Caco-2 (cell line): ENCODE measurements around the gene CCDC90B. TPM values are rescaled to one million over a fixed set of nuclear protein-coding genes. Genes with fewer than 3 reads are reported as not detected.

Experiments
- BruUV-seq: library from RNA; stranded (reverse); fragments of 400-500 nt; replicated peaks from 2 replicates; lab custom pipeline; 2021; lab: Mats Ljungman, UMichigan
- CTCF ChIA-PET: fragments of 300-600 bp; sonication (Branson Sonifier 250); formaldehyde crosslinking; loops from one replicate; lab custom pipeline; 2022; ENCODE audit warnings: antibody characterized with exemption; lab: Charles Lee
- POLR2A ChIA-PET: fragments of 300-600 bp; sonication (Branson Sonifier 250); formaldehyde crosslinking; loops from one replicate; lab custom pipeline; 2022; ENCODE audit warnings: antibody characterized with exemption; lab: Charles Lee
- DNase-seq, 2 experiments: peaks; one replicate each; pipeline versions ENCODE4 v3.0.0 to v3.0.0-alpha.2; 2020 to 2022
- H3K27me3 ChIP-seq: replicated peaks from 2 replicates; pipeline ENCODE4 v1.6.0; 2011; ENCODE audit warnings: low read length; ENCODE audit not compliant: control insufficient read depth, insufficient read depth
- H3K36me3 ChIP-seq: 2 replicates; pipeline ENCODE4 v1.5.1; 2011; ENCODE audit warnings: low read length; ENCODE audit not compliant: control insufficient read depth, insufficient read depth
- H3K4me1 ChIP-seq: fragments of 250-450 bp; sonication (Bioruptor Pico); 2 replicates; pipeline ENCODE4 v1.5.1; 2020; ENCODE audit warnings: mild to moderate bottlenecking
- H3K4me3 ChIP-seq: 2 replicates; pipeline ENCODE4 v1.5.1; 2011; ENCODE audit warnings: low read depth, mild to moderate bottlenecking, control low read depth, low read length
- H3K9me3 ChIP-seq: fragments of 250-450 bp; sonication (Bioruptor Pico); 2 replicates; pipeline ENCODE4 v1.5.1; 2020; ENCODE audit warnings: mild to moderate bottlenecking, moderate library complexity
- H3K27ac Mint-ChIP-seq: one replicate; pipeline ENCODE4 v1.8.0; 2022; ENCODE audit warnings: mixed read lengths; ENCODE audit not compliant: unreplicated experiment
- H3K27me3 Mint-ChIP-seq: one replicate; pipeline ENCODE4 v1.8.0; 2022; ENCODE audit warnings: mixed read lengths; ENCODE audit not compliant: insufficient read depth, unreplicated experiment
- H3K36me3 Mint-ChIP-seq: one replicate; pipeline ENCODE4 v1.8.0; 2022; ENCODE audit warnings: mild to moderate bottlenecking, mixed read lengths; ENCODE audit not compliant: insufficient read depth, unreplicated experiment
- H3K4me1 Mint-ChIP-seq: one replicate; pipeline ENCODE4 v1.8.0; 2022; ENCODE audit warnings: low read depth, mixed read lengths; ENCODE audit not compliant: unreplicated experiment
- H3K4me3 Mint-ChIP-seq: one replicate; pipeline ENCODE4 v1.8.0; 2022; ENCODE audit warnings: mild to moderate bottlenecking, moderate library complexity, mixed read lengths; ENCODE audit not compliant: unreplicated experiment
- H3K9me3 Mint-ChIP-seq: one replicate; pipeline ENCODE4 v1.8.0; 2022; ENCODE audit warnings: mixed read lengths; ENCODE audit not compliant: unreplicated experiment
- intact Hi-C: fragments of 100-400 bp; cut with micrococcal nuclease; formaldehyde crosslinking; loops from one replicate; pipeline ENCODE4 v1.10.0; 2022; ENCODE audit not compliant: unreplicated experiment
- total RNA-seq: library from RNA; stranded (reverse); gene quantifications from 2 replicates; pipeline ENCODE4 v1.2.3, GENCODE V29; 2022
- TF ChIP-seq, protein P1 (sequence below), 2 experiments: fragments of 200-600 bp in 1 of 2; IDR thresholded peaks; 1 replicate in 1 of 2; 2 replicates in 1 of 2; pipeline versions ENCODE4 v1.5.1 to v1.8.0; 2011 to 2022; ENCODE audit warnings: antibody characterized with exemption in 1 of 2, control low read depth in 1 of 2, inconsistent platforms in 1 of 2, low read depth in 1 of 2, low read length in 1 of 2, mild to moderate bottlenecking in 1 of 2, moderate library complexity in 1 of 2; ENCODE audit not compliant: insufficient read depth in 1 of 2, severe bottlenecking in 1 of 2, unreplicated experiment in 1 of 2

Gene CCDC90B
- total RNA-seq, 1 experiment from 2014 or later = 46.2 TPM

DNA sequence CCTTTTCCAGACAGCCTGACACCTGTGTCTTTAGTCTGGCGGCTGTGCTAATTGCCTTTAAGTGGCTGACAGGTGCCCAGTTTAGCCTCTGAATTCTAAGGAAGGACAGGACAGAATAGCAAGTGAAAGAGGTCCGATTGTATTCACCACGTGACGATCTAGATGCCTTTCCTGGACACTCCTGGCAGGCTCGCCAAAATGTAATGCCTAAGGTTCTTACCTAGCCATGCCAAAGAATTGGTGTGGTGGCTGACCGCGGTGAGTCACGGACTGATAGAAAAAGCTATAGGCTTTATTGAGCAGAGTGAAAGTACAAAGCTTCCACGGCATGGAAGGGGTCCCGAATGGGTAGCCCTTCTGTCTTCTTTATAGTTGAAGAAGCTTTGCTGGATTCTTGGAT is 65.9 kb downstream of the CCDC90B start:
- Histone ChIP-seq H3K4me1 (no peaks in the 10 kb centered on the region), H3K9me3 (no peaks in the 10 kb centered on the region), H3K27me3 (no peaks in the 10 kb centered on the region; the same call in 1 of the 2 replicates), H3K4me3 (no peak overlapping the region), H3K36me3 (no peaks in the 10 kb centered on the region)
- ChIA-PET CTCF (interaction anchor here (0.9 kb wide), 1 partner anchor 608 kb away, joined by 3 read pairs; no protein-coding TSS in a partner anchor), POLR2A (no interaction called here)
- H3K4me3 Mint-ChIP-seq = no peak overlapping the region
- no peak overlapping the region for H3K27ac Mint-ChIP-seq
- no peak for DNase-seq
- H3K9me3 Mint-ChIP-seq = no peaks in the 10 kb centered on the region
- no peaks in the 10 kb centered on the region for H3K27me3 Mint-ChIP-seq
- intact Hi-C loops = no loop called here
- BruUV-seq = no TSS peak
- TF ChIP-seq, protein P1, sequence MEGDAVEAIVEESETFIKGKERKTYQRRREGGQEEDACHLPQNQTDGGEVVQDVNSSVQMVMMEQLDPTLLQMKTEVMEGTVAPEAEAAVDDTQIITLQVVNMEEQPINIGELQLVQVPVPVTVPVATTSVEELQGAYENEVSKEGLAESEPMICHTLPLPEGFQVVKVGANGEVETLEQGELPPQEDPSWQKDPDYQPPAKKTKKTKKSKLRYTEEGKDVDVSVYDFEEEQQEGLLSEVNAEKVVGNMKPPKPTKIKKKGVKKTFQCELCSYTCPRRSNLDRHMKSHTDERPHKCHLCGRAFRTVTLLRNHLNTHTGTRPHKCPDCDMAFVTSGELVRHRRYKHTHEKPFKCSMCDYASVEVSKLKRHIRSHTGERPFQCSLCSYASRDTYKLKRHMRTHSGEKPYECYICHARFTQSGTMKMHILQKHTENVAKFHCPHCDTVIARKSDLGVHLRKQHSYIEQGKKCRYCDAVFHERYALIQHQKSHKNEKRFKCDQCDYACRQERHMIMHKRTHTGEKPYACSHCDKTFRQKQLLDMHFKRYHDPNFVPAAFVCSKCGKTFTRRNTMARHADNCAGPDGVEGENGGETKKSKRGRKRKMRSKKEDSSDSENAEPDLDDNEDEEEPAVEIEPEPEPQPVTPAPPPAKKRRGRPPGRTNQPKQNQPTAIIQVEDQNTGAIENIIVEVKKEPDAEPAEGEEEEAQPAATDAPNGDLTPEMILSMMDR (IDR thresholded peaks at IDR 0.05; ENCODE audit: insufficient read depth in 1 of 2, low read depth in 1 of 2, low read length in 1 of 2, severe bottlenecking in 1 of 2, unreplicated experiment in 1 of 2) = no peak
- H3K36me3 Mint-ChIP-seq = no peaks in the 10 kb centered on the region
- no peaks in the 10 kb centered on the region for H3K4me1 Mint-ChIP-seq

DNA sequence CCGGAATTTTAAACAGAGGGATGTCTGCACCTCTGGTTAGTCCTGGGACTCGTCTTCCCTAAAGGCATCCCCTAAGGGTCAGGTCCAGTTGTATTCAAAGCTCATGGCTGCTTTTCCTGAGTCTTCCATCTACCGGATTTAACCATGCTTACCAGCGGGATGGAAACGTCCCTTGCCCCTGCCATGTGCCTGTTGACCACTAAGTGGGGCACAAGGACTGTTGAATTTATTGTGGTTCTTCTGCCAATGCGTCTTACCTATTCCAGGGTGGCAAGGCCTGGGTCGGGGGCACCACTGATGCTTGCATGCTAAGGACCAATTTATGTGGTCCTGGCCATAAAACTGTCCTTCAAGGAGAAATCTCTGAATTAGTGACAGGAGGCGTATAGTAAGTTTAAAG is 67.1 kb downstream of the CCDC90B start:
- Mint-ChIP-seq H3K27ac (no peak overlapping the region), H3K9me3 (no peaks in the 10 kb centered on the region), H3K4me1 (no peaks in the 10 kb centered on the region), H3K36me3 (no peaks in the 10 kb centered on the region), H3K27me3 (no peaks in the 10 kb centered on the region), H3K4me3 (no peak overlapping the region)
- intact Hi-C loops = loop anchor here (1.0 to 5.0 kb wide), 4 partner anchors 31 to 601 kb away; no protein-coding TSS in a partner anchor
- TF ChIP-seq, protein P1 (IDR thresholded peaks at IDR 0.05; ENCODE audit: insufficient read depth in 1 of 2, low read depth in 1 of 2, low read length in 1 of 2, severe bottlenecking in 1 of 2, unreplicated experiment in 1 of 2) = peak; percentile 75 to 79
- Histone ChIP-seq H3K4me1 (no peaks in the 10 kb centered on the region), H3K27me3 (no peaks in the 10 kb centered on the region; the same call in 1 of the 2 replicates), H3K9me3 (no peaks in the 10 kb centered on the region), H3K36me3 (no peaks in the 10 kb centered on the region), H3K4me3 (no peak overlapping the region)
- ChIA-PET CTCF (interaction anchor here (0.7 to 1.0 kb wide), 2 partner anchors 67 to 130 kb away, joined by 3 read pairs; no protein-coding TSS in a partner anchor), POLR2A (no interaction called here)
- peak in 1 of 2 experiments; percentile 56 for DNase-seq
- no TSS peak for BruUV-seq

Other genes starting within 250 kb of the CCDC90B start
- 13.0 and 13.5 TPM in 2 replicates for gene RAB30, start 214.5 kb downstream of the CCDC90B start, total RNA-seq
- 78.4 and 78.5 TPM in 2 replicates for gene PCF11, start 129.2 kb downstream of the CCDC90B start, total RNA-seq
- 8.3 and 9.0 TPM in 2 replicates for gene ANKRD42, start 92.7 kb downstream of the CCDC90B start, total RNA-seq